HG02938 (cell line): ENCODE results near the gene ZNRF1.

Experiments used
- ATAC-seq: cut with Tn5 transposase; IDR thresholded peaks from one replicate; pipeline ENCODE4 v1.9.1; 2021; ENCODE audit warnings: mild to moderate bottlenecking, moderate library complexity; ENCODE audit not compliant: unreplicated experiment

The ZNRF1 gene

GRCh38 chr16:75138636-75139035, 139.8 kb downstream of the ZNRF1 start:
- ATAC-seq, result no peak

- ATAC-seq, result no peak
Measured at GRCh38 chr16:75139498-75139897, 140.7 kb downstream of the ZNRF1 start.

DNA sequence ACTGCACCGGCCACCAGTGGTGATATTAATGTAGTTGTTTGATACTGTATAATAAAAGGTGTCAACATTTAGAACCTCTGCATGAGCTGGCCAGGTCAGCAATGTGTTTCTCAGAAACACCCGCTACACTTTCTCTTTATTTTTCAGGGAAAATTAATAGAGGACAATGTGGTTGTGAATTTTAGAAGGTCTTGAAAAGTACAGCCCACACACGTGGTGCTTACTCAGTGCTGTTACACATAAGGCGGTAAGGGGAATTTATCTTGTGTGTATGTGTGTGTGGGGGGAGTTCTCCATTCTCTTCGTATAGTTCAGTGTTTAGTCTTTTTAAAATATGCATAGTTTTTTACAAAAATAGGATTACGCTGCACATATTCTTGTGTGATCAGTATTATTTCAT, 145.1 kb downstream of the ZNRF1 start:
- ATAC-seq, result no peak

DNA sequence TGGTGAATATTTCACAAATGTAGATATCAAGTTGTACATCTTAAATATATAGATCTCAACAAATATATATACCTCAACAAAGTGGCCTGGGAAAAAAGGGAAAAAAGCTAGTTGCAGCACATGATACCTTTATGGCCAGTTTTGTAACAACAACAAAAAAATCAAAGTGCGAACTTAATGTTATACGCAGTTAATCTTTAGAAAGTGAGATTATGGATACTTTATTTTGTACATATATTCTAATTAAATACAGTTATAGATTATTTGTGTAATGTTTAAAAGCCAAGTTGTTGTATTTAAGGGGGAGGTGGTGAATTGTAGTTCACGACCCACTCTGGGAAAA, 149.1 kb downstream of the ZNRF1 start:
- no peak for ATAC-seq

GRCh38 chr16:75148311-75149195, 149.7 kb downstream of the ZNRF1 start, which contains the start of gene ZFP1:
Gene ZFP1 (plus strand): TSS chr16:75148524. CDS start chr16:75152952, 4,428 bp downstream.
- ATAC-seq, result peak; percentile 80

DNA sequence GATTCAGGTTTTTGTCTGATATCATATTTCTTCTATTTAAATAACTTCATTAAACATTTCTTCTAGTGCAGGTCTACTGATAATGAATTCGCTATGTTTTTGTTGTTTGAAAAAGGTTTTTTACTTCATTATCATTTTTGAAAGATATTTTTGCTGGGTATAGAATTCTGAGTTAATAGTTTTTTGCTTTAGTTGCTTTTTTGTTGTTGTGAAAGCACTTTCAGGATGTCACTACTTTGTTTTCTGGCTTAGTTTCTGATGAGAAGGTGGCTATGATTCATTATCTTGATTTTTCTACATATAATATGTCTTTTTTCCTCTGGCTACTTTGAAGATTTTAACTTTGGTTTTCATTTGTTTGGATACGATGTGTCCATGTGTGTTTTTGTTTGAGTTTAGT, 153.0 kb downstream of the ZNRF1 start:
- no peak for ATAC-seq

GRCh38 chr16:75152635-75153034, 153.8 kb downstream of the ZNRF1 start:
- no peak for ATAC-seq

- no peak for ATAC-seq
Measured at GRCh38 chr16:75160386-75160785, 161.6 kb downstream of the ZNRF1 start.
